Peyer's patch (tissue), 4 donors: ENCODE data around the gene HNMT. TPM values are rescaled to one million over a fixed set of nuclear protein-coding genes. Genes with fewer than 3 reads are reported as not detected.

ENCODE experiments used
- DNase-seq, 3 donors: peaks; one replicate each; pipeline ENCODE4 v3.0.0-alpha.2; 2017 to 2019
- H3K27ac ChIP-seq, 4 donors: fragments of 200-600 bp; sonication (generic); one replicate each; pipeline ENCODE4 v1.5.1; 2016 to 2019
- H3K27me3 ChIP-seq, 2 donors: fragments of 200-600 bp; sonication (generic); one replicate each; pipeline ENCODE4 v1.5.1; 2019
- H3K36me3 ChIP-seq, 3 donors: fragments of 200-600 bp; sonication (generic); one replicate each; pipeline ENCODE4 v1.5.1; 2016 to 2019
- H3K4me1 ChIP-seq, 4 donors: fragments of 200-600 bp; sonication (generic); one replicate each; pipeline ENCODE4 v1.5.1; 2016 to 2019
- H3K4me3 ChIP-seq, 4 donors: fragments of 200-600 bp; sonication (generic); 1 replicate in 3 of 4; 2 replicates in 1 of 4; pipeline ENCODE4 v1.5.1; 2016 to 2019; ENCODE audit warnings: mild to moderate bottlenecking in 1 of 4
- H3K9me3 ChIP-seq, 4 donors: fragments of 200-600 bp; sonication (generic); one replicate each; pipeline ENCODE4 v1.5.1; 2016 to 2019; ENCODE audit warnings: mild to moderate bottlenecking in 1 of 4
- CTCF ChIP-seq, 6 experiments: fragments of 450-650 bp in 4 of 6; fragments of 200-600 bp in 2 of 6; sonication (generic) in 1 of 6; IDR thresholded peaks; one replicate each; pipeline ENCODE4 v1.5.1; 2017 to 2019; ENCODE audit warnings: antibody characterized with exemption in 6 of 6, mild to moderate bottlenecking in 3 of 6, moderate library complexity in 1 of 6
- POLR2A ChIP-seq, 2 donors: fragments of 450-650 bp; IDR thresholded peaks; one replicate each; pipeline ENCODE4 v1.5.1; 2017; ENCODE audit warnings: antibody characterized with exemption in 2 of 2, mild to moderate bottlenecking in 2 of 2, moderate library complexity in 2 of 2
- total RNA-seq, 4 donors: library from RNA; depleted of rRNA; stranded (reverse); fragments of >200 nt; gene quantifications; one replicate each; pipeline ENCODE4 v1.1.0, GENCODE V29; 2016

HNMT gene
- total RNA-seq, 4 donors from 2014 or later, result 12.8 to 52.0 (median 26.7) TPM

- no peak for DNase-seq
- Histone ChIP-seq H3K27ac (no peak overlapping the region), H3K4me1 (no peaks in the 10 kb centered on the region), H3K4me3 (no peak overlapping the region), H3K9me3 (no peaks in the 10 kb centered on the region), H3K36me3 (no peaks in the 10 kb centered on the region), H3K27me3 (no peaks in the 10 kb centered on the region)
- TF ChIP-seq POLR2A (IDR thresholded peaks at IDR 0.05), result no peak
- TF ChIP-seq CTCF (IDR thresholded peaks at IDR 0.05), result no peak
These were observed 49.4 kb downstream of the HNMT start for GRCh38 chr2:138013639-138014038.

GRCh38 chr2:138015494-138015893 lies 51.2 kb downstream of the HNMT start:
- Histone ChIP-seq H3K36me3 (no peaks in the 10 kb centered on the region), H3K4me3 (no peak overlapping the region), H3K9me3 (no peaks in the 10 kb centered on the region), H3K4me1 (no peaks in the 10 kb centered on the region), H3K27me3 (no peaks in the 10 kb centered on the region), H3K27ac (no peak overlapping the region)
- no peak for TF ChIP-seq CTCF (IDR thresholded peaks at IDR 0.05)
- no peak for TF ChIP-seq POLR2A (IDR thresholded peaks at IDR 0.05)
- no peak for DNase-seq

GRCh38 chr2:138016351-138017087 lies 52.2 kb downstream of the HNMT start:
- DNase-seq, result no peak
- Histone ChIP-seq H3K4me1 (no peaks in the 10 kb centered on the region), H3K27me3 (no peaks in the 10 kb centered on the region), H3K4me3 (no peak overlapping the region), H3K36me3 (no peaks in the 10 kb centered on the region), H3K27ac (no peak overlapping the region), H3K9me3 (no peaks in the 10 kb centered on the region)
- TF ChIP-seq POLR2A (IDR thresholded peaks at IDR 0.05), result no peak
- TF ChIP-seq CTCF (IDR thresholded peaks at IDR 0.05), result no peak

GRCh38 chr2:138017824-138018223 lies 53.6 kb downstream of the HNMT start:
- no peaks in the 10 kb centered on the region for H3K4me1 ChIP-seq
- no peaks in the 10 kb centered on the region for H3K27me3 ChIP-seq
- H3K36me3 ChIP-seq, result no peaks in the 10 kb centered on the region
- no peak for TF ChIP-seq CTCF (IDR thresholded peaks at IDR 0.05)
- TF ChIP-seq POLR2A (IDR thresholded peaks at IDR 0.05), result no peak
- DNase-seq, result no peak
- H3K27ac ChIP-seq, result no peak overlapping the region
- H3K4me3 ChIP-seq, result no peak overlapping the region
- H3K9me3 ChIP-seq, result no peaks in the 10 kb centered on the region

- Histone ChIP-seq H3K9me3 (no peaks in the 10 kb centered on the region), H3K27me3 (no peaks in the 10 kb centered on the region), H3K4me3 (no peak overlapping the region), H3K4me1 (no peaks in the 10 kb centered on the region), H3K27ac (no peak overlapping the region), H3K36me3 (no peaks in the 10 kb centered on the region)
- no peak for DNase-seq
- TF ChIP-seq CTCF (IDR thresholded peaks at IDR 0.05), result no peak
- no peak for TF ChIP-seq POLR2A (IDR thresholded peaks at IDR 0.05)
These were observed 54.8 kb downstream of the HNMT start for GRCh38 chr2:138018866-138019688.
